ENCODE measurements around the gene PCNX3.
A peak's percentile ranks its signal among the peaks of the same experiment; 100 is the strongest.

The PCNX3 gene

GRCh38 chr11:65615229-65615949 is at the start of gene PCNX3:
PCNX3 (plus strand) TSS chr11:65615776; CDS start chr11:65616312, 536 bp downstream.
- ChIA-PET CTCF (interaction anchor here (0.9 to 14.3 kb wide), 10 partner anchors 11 to 375 kb away, joined by 3 to 134 read pairs (median 4); partner anchors contain the start of genes KCNK7 and SIPA1), POLR2A (interaction anchor here (0.6 to 1.5 kb wide), 18 partner anchors 8 to 243 kb away, joined by 3 to 9 read pairs (median 4); partner anchors contain the start of genes NEAT1, RELA, SIPA1 and ZNRD2)
- DNase-seq (ENCODE audit: low read depth, low spot score) = peak; percentile 99
- peak within 1 kb of the TSS; percentile 93 for H3K4me3 ChIP-seq (ENCODE audit: low read depth, low read length)
- TF ChIP-seq CTCF (IDR thresholded peaks at IDR 0.05; ENCODE audit: insufficient read depth, low read length, missing control alignments) = no peak

- ChIA-PET CTCF (interaction anchor here (0.6 to 16.3 kb wide), 4 partner anchors 8 to 27 kb away, joined by 3 to 207 read pairs (median 58); no protein-coding TSS in a partner anchor), POLR2A (interaction anchor here (1.0 to 4.6 kb wide), 6 partner anchors 9 to 147 kb away, joined by 3 to 28 read pairs (median 5); partner anchors contain the start of genes MALAT1, NEAT1 and PCNX3)
Observed at GRCh38 chr11:65569164-65569972, 46.2 kb upstream of the PCNX3 start.

GRCh38 chr11:65569973-65570918 is 45.3 kb upstream of the PCNX3 start, which contains the start of gene ZNRD2:
ZNRD2 (plus strand) TSS chr11:65570477; CDS start chr11:65570492, 15 bp downstream.
- DNase-seq (ENCODE audit: low read depth, low spot score) = peak; percentile 88
- H3K4me3 ChIP-seq (ENCODE audit: low read depth, low read length) = peak within 1 kb of the TSS; percentile 89
- ChIA-PET POLR2A (interaction anchor here (0.5 to 4.6 kb wide), 9 partner anchors 10 to 148 kb away, joined by 3 to 28 read pairs (median 5); partner anchors contain the start of genes MALAT1, NEAT1 and PCNX3), CTCF (interaction anchor here (0.6 to 16.3 kb wide), 7 partner anchors 9 to 63 kb away, joined by 3 to 207 read pairs (median 10); no protein-coding TSS in a partner anchor)
- peak; percentile 62 for TF ChIP-seq CTCF (IDR thresholded peaks at IDR 0.05; ENCODE audit: insufficient read depth, low read length, missing control alignments)

More at GRCh38 chr11:65569164-65569972, 46.2 kb upstream of the PCNX3 start:
- peak overlapping the region; percentile 89 for H3K4me3 ChIP-seq (ENCODE audit: low read depth, low read length)
- TF ChIP-seq CTCF (IDR thresholded peaks at IDR 0.05; ENCODE audit: insufficient read depth, low read length, missing control alignments) = no peak
- DNase-seq (ENCODE audit: low read depth, low spot score) = no peak

- H3K4me3 ChIP-seq (ENCODE audit: low read depth, low read length) = peak overlapping the region; percentile 89
- ChIA-PET CTCF (interaction anchor here (0.7 to 16.3 kb wide), 13 partner anchors 10 to 247 kb away, joined by 3 to 207 read pairs (median 4); no protein-coding TSS in a partner anchor), POLR2A (interaction anchor here (1.1 to 4.6 kb wide), 4 partner anchors 12 to 70 kb away, joined by 4 to 28 read pairs (median 10); partner anchors contain the start of gene LTBP3)
- TF ChIP-seq CTCF (IDR thresholded peaks at IDR 0.05; ENCODE audit: insufficient read depth, low read length, missing control alignments) = no peak
- DNase-seq (ENCODE audit: low read depth, low spot score) = no peak
Observed at GRCh38 chr11:65571420-65571819, 44.2 kb upstream of the PCNX3 start.

GRCh38 chr11:65571940-65572339 is 43.6 kb upstream of the PCNX3 start:
- DNase-seq (ENCODE audit: low read depth, low spot score) = no peak
- POLR2A ChIA-PET = interaction anchor here (1.1 to 4.6 kb wide), 4 partner anchors 12 to 70 kb away, joined by 4 to 28 read pairs (median 10); partner anchors contain the start of gene LTBP3
- H3K4me3 ChIP-seq (ENCODE audit: low read depth, low read length) = peak overlapping the region; percentile 89
- CTCF ChIA-PET = interaction anchor here (0.8 to 16.3 kb wide), 12 partner anchors 9 to 247 kb away, joined by 3 to 207 read pairs (median 4); no protein-coding TSS in a partner anchor
- peak; percentile 38 for TF ChIP-seq CTCF (IDR thresholded peaks at IDR 0.05; ENCODE audit: insufficient read depth, low read length, missing control alignments)

Data from AG04449 (cell line).